ENCODE measurements around the gene CREM. TPM values are rescaled to one million over a fixed set of nuclear protein-coding genes. Genes with fewer than 3 reads are reported as not detected.

The CREM gene
- total and polyA plus RNA-seq, 8 donors = 17.6 to 43.5 (median 33.9) TPM

DNA sequence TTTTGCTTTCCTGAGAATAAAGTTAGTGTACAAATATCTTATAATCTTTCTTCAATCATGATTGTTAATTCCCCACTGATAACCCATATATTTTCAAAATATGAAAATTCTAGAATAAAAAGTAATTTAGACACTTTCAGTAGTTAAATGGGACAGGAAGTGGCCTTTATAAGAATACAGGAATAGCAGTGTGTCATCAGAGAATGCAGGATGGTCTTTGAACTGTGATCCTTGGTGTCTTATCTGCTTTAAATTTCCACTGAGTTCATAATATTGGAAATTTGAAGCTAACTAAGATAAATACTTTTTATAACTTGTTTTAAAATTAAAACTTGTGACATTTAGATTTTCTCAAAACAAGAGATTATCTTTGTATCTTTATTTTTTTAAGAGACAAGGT is 75.4 kb downstream of the CREM start:
- H3K27me3 ChIP-seq = no peaks in the 10 kb centered on the region
- H3K4me1 ChIP-seq = peaks cover 0 to 4% of the 10 kb centered on the region in 2 donors
- no peak for ATAC-seq
- H3K9me3 ChIP-seq = no peaks in the 10 kb centered on the region
- TF ChIP-seq, protein P1, sequence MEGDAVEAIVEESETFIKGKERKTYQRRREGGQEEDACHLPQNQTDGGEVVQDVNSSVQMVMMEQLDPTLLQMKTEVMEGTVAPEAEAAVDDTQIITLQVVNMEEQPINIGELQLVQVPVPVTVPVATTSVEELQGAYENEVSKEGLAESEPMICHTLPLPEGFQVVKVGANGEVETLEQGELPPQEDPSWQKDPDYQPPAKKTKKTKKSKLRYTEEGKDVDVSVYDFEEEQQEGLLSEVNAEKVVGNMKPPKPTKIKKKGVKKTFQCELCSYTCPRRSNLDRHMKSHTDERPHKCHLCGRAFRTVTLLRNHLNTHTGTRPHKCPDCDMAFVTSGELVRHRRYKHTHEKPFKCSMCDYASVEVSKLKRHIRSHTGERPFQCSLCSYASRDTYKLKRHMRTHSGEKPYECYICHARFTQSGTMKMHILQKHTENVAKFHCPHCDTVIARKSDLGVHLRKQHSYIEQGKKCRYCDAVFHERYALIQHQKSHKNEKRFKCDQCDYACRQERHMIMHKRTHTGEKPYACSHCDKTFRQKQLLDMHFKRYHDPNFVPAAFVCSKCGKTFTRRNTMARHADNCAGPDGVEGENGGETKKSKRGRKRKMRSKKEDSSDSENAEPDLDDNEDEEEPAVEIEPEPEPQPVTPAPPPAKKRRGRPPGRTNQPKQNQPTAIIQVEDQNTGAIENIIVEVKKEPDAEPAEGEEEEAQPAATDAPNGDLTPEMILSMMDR (IDR thresholded peaks at IDR 0.05) = no peak
- no peak overlapping the region for H3K4me3 ChIP-seq
- intact Hi-C loops (cut with DNase I) = no loop called here
- no peak for DNase-seq
- H3K36me3 ChIP-seq = peaks cover 0 to 3% of the 10 kb centered on the region in 2 donors
- no peak overlapping the region for H3K27ac ChIP-seq

GRCh38 chr10:35203745-35204144 is 77.1 kb downstream of the CREM start:
- H3K36me3 ChIP-seq = peaks cover 0 to 11% of the 10 kb centered on the region in 2 donors
- H3K4me3 ChIP-seq = no peak overlapping the region
- no peak overlapping the region for H3K27ac ChIP-seq
- TF ChIP-seq, protein P1 (IDR thresholded peaks at IDR 0.05) = no peak
- H3K9me3 ChIP-seq = no peaks in the 10 kb centered on the region
- ATAC-seq (no peak), DNase-seq (no peak)
- intact Hi-C loops (cut with DNase I) = no loop called here
- no peaks in the 10 kb centered on the region for H3K4me1 ChIP-seq
- H3K27me3 ChIP-seq = no peaks in the 10 kb centered on the region

- no peak overlapping the region for H3K27ac ChIP-seq
- ATAC-seq = no peak
These were observed 78.1 kb downstream of the CREM start for GRCh38 chr10:35204650-35205319.

GRCh38 chr10:35206274-35206673 is 79.6 kb downstream of the CREM start:
- Histone ChIP-seq H3K27me3 (no peaks in the 10 kb centered on the region), H3K9me3 (no peaks in the 10 kb centered on the region), H3K4me3 (no peak overlapping the region), H3K36me3 (peaks cover 0 to 15% of the 10 kb centered on the region in 2 donors), H3K27ac (no peak overlapping the region), H3K4me1 (no peaks in the 10 kb centered on the region)
- DNase-seq (no peak), ATAC-seq (no peak)
- TF ChIP-seq, protein P1 (IDR thresholded peaks at IDR 0.05) = no peak
- intact Hi-C loops (cut with DNase I) = no loop called here

More at GRCh38 chr10:35204650-35205319, 78.1 kb downstream of the CREM start:
- Histone ChIP-seq H3K27me3 (no peaks in the 10 kb centered on the region), H3K4me1 (no peaks in the 10 kb centered on the region), H3K36me3 (peaks cover 0 to 15% of the 10 kb centered on the region in 2 donors), H3K4me3 (no peak overlapping the region), H3K9me3 (no peaks in the 10 kb centered on the region)
- intact Hi-C loops (cut with DNase I) = no loop called here
- DNase-seq = peak in 1 of 4 donors; percentile 33
- TF ChIP-seq, protein P1 (IDR thresholded peaks at IDR 0.05) = no peak

- ATAC-seq (no peak), DNase-seq (no peak)
- Histone ChIP-seq H3K9me3 (no peaks in the 10 kb centered on the region), H3K4me1 (no peaks in the 10 kb centered on the region), H3K27ac (no peak overlapping the region), H3K27me3 (no peaks in the 10 kb centered on the region), H3K36me3 (peaks cover 0 to 15% of the 10 kb centered on the region in 2 donors), H3K4me3 (no peak overlapping the region)
- intact Hi-C loops (cut with DNase I) = no loop called here
- TF ChIP-seq, protein P1 (IDR thresholded peaks at IDR 0.05) = no peak
These were observed 81.9 kb downstream of the CREM start for GRCh38 chr10:35208536-35208935.

Measured in left lung (tissue), 10 donors.